NCI-H345 (cell line): ENCODE results near the gene SS18L1.

ENCODE experiments used
- DNase-seq: peaks from one replicate; lab custom pipeline; 2025; lab: John Stamatoyannopoulos, UW

SS18L1 gene

DNA sequence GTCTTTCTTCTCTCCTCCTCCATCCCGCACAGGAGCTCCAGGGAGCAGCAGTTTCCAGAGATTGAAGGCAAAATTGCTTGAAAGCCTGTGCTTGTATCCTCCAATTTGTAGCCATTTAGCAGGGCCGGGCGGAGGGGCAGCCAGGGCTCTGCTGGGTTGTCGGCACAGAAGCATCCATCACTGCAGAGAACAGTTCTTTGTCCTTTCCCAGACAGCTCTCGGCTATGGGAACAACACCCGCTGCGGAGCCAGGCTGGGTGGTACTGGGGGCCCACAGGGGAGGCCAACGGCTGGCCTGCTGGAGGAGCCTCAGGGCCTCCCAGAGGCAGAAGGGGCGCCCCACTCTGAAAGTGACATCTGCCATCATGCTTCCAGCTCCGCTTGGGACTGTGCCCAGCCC, 68.7 kb downstream of the SS18L1 start:
- DNase-seq: no peak

DNA sequence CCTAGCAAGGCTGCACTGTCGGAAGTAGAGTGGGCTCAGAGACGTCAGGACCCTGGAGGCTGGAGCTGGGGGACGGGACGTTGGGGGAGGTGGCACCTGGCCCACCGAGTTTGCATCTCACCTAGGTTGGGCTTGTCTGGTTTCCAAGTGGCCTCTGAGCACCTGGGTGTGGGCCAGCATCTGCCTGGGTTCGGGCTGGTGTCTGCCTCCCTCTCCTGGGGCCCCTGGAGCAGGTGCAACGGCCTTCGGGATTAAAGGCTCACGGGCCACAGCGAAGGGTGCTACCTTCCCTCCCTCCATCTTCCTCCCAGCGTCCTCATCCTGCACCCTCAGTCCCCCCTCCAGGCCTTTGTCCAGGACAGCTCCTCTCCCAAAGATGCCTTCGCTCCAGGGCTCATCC, 70.5 kb downstream of the SS18L1 start:
- DNase-seq: peak; percentile 63

GRCh38 chr20:62215020-62215990, 71.7 kb downstream of the SS18L1 start:
- no peak for DNase-seq

- no peak for DNase-seq
These were observed 72.5 kb downstream of the SS18L1 start for GRCh38 chr20:62215991-62216635.

GRCh38 chr20:62216636-62217566, 73.3 kb downstream of the SS18L1 start:
- DNase-seq: no peak

DNA sequence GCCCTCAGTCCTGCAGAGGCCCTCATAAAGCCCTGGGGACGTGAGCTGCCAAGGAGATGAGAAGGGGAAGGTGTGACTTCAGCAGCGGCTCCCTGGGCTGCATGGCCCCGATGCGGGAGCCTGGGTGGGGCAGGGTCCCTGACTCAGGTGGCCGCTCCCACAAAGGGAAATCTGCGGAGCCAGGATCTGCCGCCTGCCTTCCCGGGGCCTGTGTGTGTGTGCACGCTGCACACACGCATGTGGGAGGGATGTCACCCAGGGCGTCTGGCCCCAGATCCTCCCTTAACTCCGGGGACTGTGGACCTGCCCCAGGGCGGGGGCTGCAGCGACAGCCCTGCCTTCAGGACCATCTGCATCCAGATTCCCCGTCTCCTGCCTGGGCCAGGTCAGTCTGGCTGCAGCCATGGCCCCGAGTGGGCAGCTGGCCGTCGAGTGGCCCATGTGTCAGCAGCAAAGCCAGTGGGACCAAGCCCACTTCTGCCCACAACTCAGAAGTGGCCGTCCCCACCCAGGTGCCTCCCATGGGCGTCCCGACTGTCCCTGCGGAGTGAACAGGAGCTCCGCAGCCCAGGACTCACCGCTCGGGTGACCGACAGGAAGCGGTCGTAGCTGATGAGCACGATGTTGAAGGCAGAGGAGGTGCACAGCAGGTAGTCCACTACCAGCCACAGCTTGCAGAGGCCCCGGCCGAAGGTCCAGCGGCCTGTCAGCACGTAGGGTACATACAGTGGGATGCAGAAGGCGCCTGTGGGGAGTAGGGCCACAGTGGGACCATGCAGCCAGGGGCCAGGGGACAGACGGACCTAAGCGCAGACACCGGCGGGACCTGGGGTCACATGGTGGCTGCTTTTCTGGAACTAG, 74.6 kb downstream of the SS18L1 start:
- no peak for DNase-seq

DNA sequence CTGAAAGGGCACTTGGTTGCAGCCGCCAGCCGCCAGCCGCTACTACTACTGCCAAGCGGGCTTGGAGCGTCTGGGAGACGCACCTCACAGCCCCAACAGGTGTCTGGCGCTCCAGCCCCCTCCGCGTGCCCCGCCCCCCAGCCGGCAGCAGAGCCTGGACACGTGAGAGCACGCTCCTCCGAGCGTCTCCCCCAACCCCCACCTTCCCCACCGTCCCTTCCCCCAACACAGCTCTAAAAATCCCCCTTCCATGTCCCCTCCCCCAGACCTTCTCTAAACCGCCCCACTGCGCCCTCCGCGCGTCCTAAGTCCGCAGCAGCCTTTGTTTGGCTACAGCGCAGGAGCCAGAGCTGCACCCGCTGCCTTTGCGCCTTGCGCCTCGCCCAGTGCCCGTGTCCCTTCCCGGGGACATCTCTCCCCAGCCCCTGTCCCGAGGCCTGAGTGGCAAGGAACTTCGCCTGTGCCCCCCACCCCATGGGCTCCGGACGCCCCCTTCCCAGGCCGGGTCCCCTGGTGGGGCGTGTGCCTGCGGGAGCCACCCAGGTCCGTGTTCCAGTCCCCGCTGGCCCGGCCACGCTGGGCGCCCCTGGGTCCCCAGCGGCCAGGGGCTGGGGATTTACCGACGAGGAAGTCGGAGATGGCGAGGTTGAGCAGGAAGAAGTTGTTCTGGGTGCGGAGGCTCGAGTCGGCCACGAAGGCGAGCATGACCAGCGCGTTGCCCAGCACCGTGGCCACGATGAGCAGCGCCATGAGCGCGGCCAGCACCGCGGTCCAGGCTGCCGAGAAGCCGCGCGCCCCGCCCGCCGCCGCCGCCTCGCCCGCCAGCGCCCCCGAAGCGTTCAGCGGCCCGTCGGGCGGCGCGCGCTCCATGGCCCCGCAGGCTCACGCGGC, 75.8 kb downstream of the SS18L1 start:
- peak; percentile 72 for DNase-seq

DNA sequence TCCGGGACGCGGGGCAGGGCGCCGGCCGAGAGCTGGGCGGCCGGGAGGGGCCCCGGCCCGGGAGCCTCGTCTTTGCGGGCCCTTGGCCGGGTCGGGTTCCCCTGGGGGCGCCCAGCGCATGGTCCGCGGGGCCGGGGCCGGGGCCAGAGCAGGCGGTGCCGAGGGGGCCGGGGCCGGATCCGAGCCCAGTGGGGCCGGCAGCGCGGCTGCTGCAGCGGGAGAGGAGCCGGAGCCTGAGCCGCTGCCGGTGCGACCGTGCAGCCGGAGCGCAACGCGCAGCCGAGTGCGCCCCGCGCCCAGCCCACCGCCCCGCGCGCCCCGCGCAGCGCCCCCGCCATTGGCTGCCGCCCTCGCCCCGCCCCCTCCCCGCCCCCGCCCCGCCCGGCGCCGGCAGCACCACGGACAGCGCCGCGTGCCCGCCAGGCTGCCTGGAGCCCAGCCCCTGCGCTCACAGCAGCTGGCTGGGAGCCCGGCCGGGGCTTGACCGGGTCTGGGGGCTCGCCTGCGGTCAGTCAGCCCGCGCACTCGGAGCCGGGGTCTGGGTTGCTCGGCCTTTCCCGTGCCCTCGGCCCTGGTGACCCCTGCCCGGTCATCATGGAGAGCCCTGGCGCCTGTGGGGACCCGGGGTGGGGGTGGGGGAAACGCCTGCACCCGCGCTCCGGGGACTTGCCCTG, 76.6 kb downstream of the SS18L1 start, which contains the start of gene HRH3:
TSS of gene HRH3 (minus strand) at position 287 of the 674 bp plus-strand sequence. CDS start 308 bp downstream, outside the sequence.
- DNase-seq: peak; percentile 80

DNA sequence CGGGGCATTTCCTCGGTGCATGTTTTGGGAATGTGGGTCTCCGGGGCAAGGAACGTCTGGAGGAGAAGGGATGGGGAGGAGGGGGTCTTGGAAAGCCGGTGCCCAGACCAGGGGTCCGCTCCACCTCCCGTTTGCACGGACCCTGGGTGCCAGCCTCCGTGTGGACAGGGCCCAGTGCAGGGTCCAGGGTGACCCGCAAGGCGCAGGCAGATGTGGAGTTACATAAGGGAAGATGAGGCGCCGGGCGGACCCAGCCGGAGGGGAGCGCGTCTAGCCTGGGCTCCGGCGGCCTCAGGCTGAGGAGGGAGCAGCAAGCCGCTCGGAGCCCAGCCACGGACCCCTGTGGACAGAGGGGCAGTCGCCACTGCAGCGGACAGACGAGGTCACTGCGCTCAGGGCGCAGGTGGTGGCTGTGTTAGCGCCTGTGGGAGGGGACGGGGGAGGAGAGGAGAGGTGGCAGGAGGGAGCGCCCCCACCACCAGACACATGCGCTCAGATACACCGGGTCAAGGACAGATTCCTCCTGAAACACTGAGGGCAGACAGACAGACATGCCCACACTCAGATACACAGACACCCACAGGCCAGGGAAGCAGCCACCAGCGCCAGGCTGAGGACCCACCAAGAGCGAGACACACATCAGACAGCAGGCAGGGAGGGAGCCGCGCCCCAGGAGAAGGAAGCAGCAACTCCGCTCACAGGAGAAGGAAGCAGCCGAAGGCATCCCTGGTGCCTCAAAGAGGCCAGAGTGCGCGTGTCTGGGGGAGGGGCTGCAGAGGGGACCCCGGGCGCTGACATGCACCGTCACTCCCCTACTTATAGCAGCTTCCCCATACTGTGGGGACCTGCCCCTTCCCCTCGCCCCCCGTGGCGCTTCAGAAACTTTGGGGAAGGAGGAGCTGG, 77.3 kb downstream of the SS18L1 start:
- no peak for DNase-seq

DNA sequence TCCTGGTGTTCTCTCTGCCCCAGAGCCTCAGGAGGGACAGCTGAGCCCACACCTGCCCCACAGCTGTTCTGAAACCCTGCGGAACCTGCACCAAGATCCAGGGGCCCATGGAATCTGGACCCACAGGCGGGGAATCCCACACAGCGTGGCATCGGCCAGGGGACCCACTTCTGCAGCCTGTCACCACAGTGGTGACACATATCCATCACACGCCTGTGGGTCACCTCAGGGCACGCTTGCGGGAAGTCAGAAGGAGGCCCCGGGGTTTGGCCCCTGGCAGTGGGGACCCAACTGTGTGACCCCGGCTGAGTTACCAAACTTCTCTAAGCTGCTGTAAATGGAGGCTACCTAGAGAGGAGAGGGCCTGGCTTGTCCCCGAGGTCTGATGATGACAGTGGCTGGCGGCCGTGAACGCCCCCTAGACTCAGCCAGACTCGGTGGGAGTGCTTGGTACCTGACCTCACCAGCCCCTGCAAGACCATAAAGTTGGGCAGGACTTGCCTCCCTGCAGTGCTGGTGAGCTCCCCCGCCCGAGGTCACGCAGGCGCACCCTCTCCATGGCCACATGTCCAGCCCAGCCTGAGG, 78.8 kb downstream of the SS18L1 start:
- no peak for DNase-seq

DNA sequence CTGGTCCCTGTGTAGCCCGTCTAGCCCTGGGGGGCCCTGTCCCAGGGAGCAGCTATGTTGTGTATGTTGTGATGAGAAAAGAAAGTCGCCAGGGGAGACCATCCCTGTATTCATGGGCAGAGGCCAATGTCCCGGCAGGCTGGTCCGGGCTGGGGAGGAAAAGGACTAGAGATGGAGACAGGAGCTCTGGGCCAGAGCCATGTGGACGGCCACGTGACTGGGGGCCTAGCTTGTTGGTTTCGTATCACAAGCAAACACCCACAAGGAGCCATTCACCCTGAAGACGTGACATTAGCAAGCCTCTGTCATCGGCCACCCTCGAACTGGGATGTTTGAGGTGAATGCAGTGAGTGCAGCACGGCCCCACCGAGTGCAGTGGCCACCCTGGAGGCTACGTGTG, 79.4 kb downstream of the SS18L1 start:
- no peak for DNase-seq

DNA sequence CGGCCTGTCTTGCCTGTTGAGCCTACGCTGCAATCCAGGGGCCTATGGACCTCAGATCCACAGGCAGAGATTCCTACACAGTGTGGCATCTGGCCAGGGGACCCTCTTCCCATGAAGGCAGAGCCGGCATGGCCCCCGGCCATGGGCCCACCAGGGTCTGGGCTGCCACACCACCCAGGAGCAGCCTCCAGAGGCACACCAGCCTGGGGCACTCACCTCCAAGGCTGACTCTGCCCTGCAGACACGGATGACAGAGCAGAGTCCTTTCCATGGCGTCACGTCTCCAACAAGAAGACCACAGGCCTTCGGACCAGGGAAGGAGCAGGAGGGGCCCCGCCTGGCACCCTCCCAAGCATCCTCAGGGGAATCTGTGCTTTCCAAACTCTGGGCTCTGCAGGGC, 80.0 kb downstream of the SS18L1 start:
- DNase-seq: no peak

- DNase-seq: no peak
These were observed 80.7 kb downstream of the SS18L1 start for GRCh38 chr20:62224113-62224855.

DNA sequence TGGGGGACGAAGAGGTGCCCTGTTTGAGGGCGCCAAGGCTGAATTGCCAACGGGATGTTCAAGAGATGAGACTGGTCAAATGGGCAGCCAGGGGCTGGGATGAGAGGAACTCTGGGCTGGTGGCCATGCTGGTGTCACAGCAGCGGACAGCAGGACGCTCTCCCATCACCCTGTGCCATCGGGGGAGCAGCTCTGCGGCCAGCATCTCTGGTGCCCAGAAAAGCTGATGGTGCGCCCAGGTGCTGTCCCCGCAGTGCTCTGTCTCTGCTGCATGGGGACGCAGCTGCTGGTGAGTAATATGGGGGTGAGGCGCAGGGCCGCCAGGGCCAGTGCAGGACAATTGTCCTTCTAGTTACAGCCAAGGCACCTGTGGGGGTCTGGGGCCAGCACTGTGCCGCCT, 81.5 kb downstream of the SS18L1 start:
- DNase-seq: no peak

- DNase-seq: no peak
These were observed 82.5 kb downstream of the SS18L1 start for GRCh38 chr20:62225820-62226635.
